Measurements from ENCODE around the gene HSPB2. TPM values are rescaled to one million over a fixed set of nuclear protein-coding genes. Genes with fewer than 3 reads are reported as not detected.

HSPB2 gene
- total and polyA plus RNA-seq, 7 experiments from 2014 or later, result not detected

- ATAC-seq (no peak), DNase-seq (peak in 1 of 9 donors; percentile 2)
- no peaks in the 10 kb centered on the region for H3K36me3 Mint-ChIP-seq
- H3K27ac Mint-ChIP-seq, result no peak overlapping the region
- no peak overlapping the region for H3K4me3 Mint-ChIP-seq
- ChIA-PET CTCF (interaction anchor here (0.7 to 8.7 kb wide), 3 partner anchors 8 to 346 kb away, joined by 3 to 114 read pairs (median 6); no protein-coding TSS in a partner anchor), POLR2A (interaction anchor here (0.7 to 2.4 kb wide), 5 partner anchors 47 to 117 kb away, joined by 3 to 8 read pairs (median 3); no protein-coding TSS in a partner anchor)
- Histone ChIP-seq H3K9me3 (ENCODE audit: control insufficient read depth in 2 of 3, low read length in 3 of 3) (no peaks in the 10 kb centered on the region), H3K4me1 (ENCODE audit: control insufficient read depth in 2 of 2, insufficient read depth in 2 of 2, low read length in 2 of 2) (peaks cover 4 to 29% of the 10 kb centered on the region in 2 donors), H3K27ac (ENCODE audit: low read depth, low read length) (no peak overlapping the region), H3K4me3 (ENCODE audit: low read length) (no peak overlapping the region), H3K27me3 (ENCODE audit: control insufficient read depth in 2 of 2, insufficient read depth in 2 of 2, low read length in 2 of 2) (no peaks in the 10 kb centered on the region), H3K36me3 (ENCODE audit: control insufficient read depth in 2 of 3, insufficient read depth in 3 of 3, low read length in 3 of 3) (no peaks in the 10 kb centered on the region)
- no peaks in the 10 kb centered on the region for H3K27me3 Mint-ChIP-seq
- intact Hi-C loops (cut with micrococcal nuclease), result loop anchor here (5.0 to 10.0 kb wide), 4 partner anchors 243 to 1500 kb away; partner anchors contain the start of gene BCO2 (in 1 of the 2)
- peaks cover 14 to 47% (median 33%) of the 10 kb centered on the region in 7 donors for H3K4me1 Mint-ChIP-seq
- no peaks in the 10 kb centered on the region for H3K9me3 Mint-ChIP-seq
Measured at GRCh38 chr11:111934306-111934705, 21.8 kb downstream of the HSPB2 start.

DNA sequence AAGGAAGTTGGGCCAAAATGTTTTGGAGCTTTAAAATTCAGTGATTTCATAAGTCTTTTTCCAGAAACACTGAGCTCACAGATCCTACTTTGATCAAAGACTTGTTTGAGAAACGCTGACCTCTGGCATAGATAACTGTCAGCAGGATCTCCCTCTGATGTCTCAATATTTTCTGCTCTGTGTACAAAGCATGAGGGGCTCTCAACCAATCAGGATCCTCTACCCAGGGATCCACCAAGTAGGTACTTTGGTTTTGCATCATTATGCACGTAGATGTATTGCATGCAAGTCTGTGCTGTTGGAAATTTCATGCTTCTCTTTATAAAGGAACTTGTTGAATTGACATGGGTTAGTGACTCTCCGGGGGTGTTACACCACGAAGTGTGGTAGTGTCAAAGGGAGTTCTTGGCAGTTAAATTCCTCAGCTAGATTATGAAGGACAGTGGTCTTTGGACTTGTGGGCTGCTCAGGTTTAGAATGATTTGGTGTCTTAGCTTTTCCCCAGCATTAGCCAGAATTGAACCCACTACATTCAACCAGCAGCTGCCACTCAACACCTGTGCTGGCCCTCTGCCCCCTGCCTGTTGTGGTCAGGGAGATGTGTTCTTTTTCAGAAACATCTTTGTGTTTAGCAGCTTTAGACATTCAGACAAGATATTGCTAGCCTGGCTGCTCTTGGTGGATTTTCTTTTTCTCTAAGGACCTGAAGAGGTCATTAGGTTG lies 22.9 kb downstream of the HSPB2 start:
- intact Hi-C loops (cut with micrococcal nuclease), result loop anchor here (1.0 to 10.0 kb wide), 5 partner anchors 8 to 1501 kb away; partner anchors contain the start of genes DLAT (in 1 of the 2), PPP2R1B (in 1 of the 2) and PTS (in 1 of the 2)
- DNase-seq (no peak), ATAC-seq (no peak)
- Mint-ChIP-seq H3K36me3 (no peaks in the 10 kb centered on the region), H3K27ac (peak overlapping the region in 2 of 9 donors; percentile 56 to 64), H3K4me3 (peak overlapping the region in 8 of 10 donors; percentile 2 to 87 (median 16)), H3K4me1 (peaks cover 16 to 54% (median 36%) of the 10 kb centered on the region in 7 donors), H3K9me3 (no peaks in the 10 kb centered on the region), H3K27me3 (no peaks in the 10 kb centered on the region)
- Histone ChIP-seq H3K4me3 (ENCODE audit: low read length) (no peak overlapping the region), H3K9me3 (ENCODE audit: control insufficient read depth in 2 of 3, low read length in 3 of 3) (no peaks in the 10 kb centered on the region), H3K4me1 (ENCODE audit: control insufficient read depth in 2 of 2, insufficient read depth in 2 of 2, low read length in 2 of 2) (peaks cover 4 to 29% of the 10 kb centered on the region in 2 donors), H3K27me3 (ENCODE audit: control insufficient read depth in 2 of 2, insufficient read depth in 2 of 2, low read length in 2 of 2) (no peaks in the 10 kb centered on the region), H3K27ac (ENCODE audit: low read depth, low read length) (no peak overlapping the region), H3K36me3 (ENCODE audit: control insufficient read depth in 2 of 3, insufficient read depth in 3 of 3, low read length in 3 of 3) (no peaks in the 10 kb centered on the region)
- POLR2A ChIA-PET, result interaction anchor here (0.7 to 1.3 kb wide), 3 partner anchors 36 to 86 kb away, joined by 3 read pairs; no protein-coding TSS in a partner anchor
- CTCF ChIA-PET, result interaction anchor here (0.7 to 8.7 kb wide), 6 partner anchors 9 to 345 kb away, joined by 3 to 114 read pairs (median 5); no protein-coding TSS in a partner anchor

- no peaks in the 10 kb centered on the region for H3K36me3 Mint-ChIP-seq
- peaks cover 4 to 29% of the 10 kb centered on the region in 2 donors for H3K4me1 ChIP-seq (ENCODE audit: control insufficient read depth in 2 of 2, insufficient read depth in 2 of 2, low read length in 2 of 2)
Measured at GRCh38 chr11:111936040-111936540, 23.6 kb downstream of the HSPB2 start.

DNA sequence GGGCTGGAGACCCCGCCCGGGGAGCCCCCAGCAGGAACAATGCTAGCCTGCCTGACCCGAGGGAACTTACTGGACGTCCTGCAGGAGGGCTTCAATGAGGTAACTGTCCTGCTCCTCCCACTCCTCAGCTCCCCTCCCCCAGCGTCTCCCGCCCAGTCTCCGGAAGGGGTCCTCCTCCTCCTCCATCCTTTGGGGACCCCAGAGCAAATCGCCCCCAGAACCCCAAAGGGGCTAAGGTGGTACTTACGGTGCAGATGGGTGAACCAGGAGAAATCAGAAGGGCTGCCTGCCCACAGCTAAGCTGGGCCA lies 24.9 kb downstream of the HSPB2 start:
- H3K4me3 ChIP-seq (ENCODE audit: low read length), result peak overlapping the region; percentile 74
- H3K9me3 ChIP-seq (ENCODE audit: control insufficient read depth in 2 of 3, low read length in 3 of 3), result no peaks in the 10 kb centered on the region
- Mint-ChIP-seq H3K9me3 (no peaks in the 10 kb centered on the region), H3K27ac (peak overlapping the region; percentile 67 to 96 (median 80)), H3K27me3 (no peaks in the 10 kb centered on the region), H3K4me1 (peaks cover 16 to 49% (median 34%) of the 10 kb centered on the region in 7 donors), H3K36me3 (no peaks in the 10 kb centered on the region), H3K4me3 (peak overlapping the region; percentile 59 to 95 (median 78))
- no peaks in the 10 kb centered on the region for H3K36me3 ChIP-seq (ENCODE audit: control insufficient read depth in 2 of 3, insufficient read depth in 3 of 3, low read length in 3 of 3)
- POLR2A ChIA-PET, result interaction anchor here (1.1 to 1.3 kb wide), 2 partner anchors 10 to 45 kb away, joined by 3 to 6 read pairs; no protein-coding TSS in a partner anchor
- peak overlapping the region; percentile 51 for H3K27ac ChIP-seq (ENCODE audit: low read depth, low read length)
- ATAC-seq (no peak), DNase-seq (no peak)
- CTCF ChIA-PET, result interaction anchor here (1.6 to 8.7 kb wide), 2 partner anchors 11 to 45 kb away, joined by 4 to 114 read pairs; no protein-coding TSS in a partner anchor
- intact Hi-C loops (cut with micrococcal nuclease), result loop anchor here (1.0 to 10.0 kb wide), 5 partner anchors 10 to 1503 kb away; partner anchors contain the start of genes DLAT (in 1 of the 2), PPP2R1B (in 1 of the 2) and PTS (in 1 of the 2)
- H3K27me3 ChIP-seq (ENCODE audit: control insufficient read depth in 2 of 2, insufficient read depth in 2 of 2, low read length in 2 of 2), result no peaks in the 10 kb centered on the region
- H3K4me1 ChIP-seq (ENCODE audit: control insufficient read depth in 2 of 2, insufficient read depth in 2 of 2, low read length in 2 of 2), result peaks cover 4 to 29% of the 10 kb centered on the region in 2 donors

More at GRCh38 chr11:111936040-111936540, 23.6 kb downstream of the HSPB2 start:
- POLR2A ChIA-PET, result interaction anchor here (0.7 to 0.8 kb wide), 2 partner anchors 9 to 35 kb away, joined by 3 to 5 read pairs; no protein-coding TSS in a partner anchor
- H3K27me3 ChIP-seq (ENCODE audit: control insufficient read depth in 2 of 2, insufficient read depth in 2 of 2, low read length in 2 of 2), result no peaks in the 10 kb centered on the region
- intact Hi-C loops (cut with micrococcal nuclease), result loop anchor here (1.0 to 10.0 kb wide), 5 partner anchors 9 to 1501 kb away; partner anchors contain the start of genes DLAT (in 1 of the 2), PPP2R1B (in 1 of the 2) and PTS (in 1 of the 2)
- peak overlapping the region; percentile 74 for H3K4me3 ChIP-seq (ENCODE audit: low read length)
- Mint-ChIP-seq H3K4me1 (peaks cover 16 to 54% (median 36%) of the 10 kb centered on the region in 7 donors), H3K27me3 (no peaks in the 10 kb centered on the region), H3K4me3 (peak overlapping the region; percentile 62 to 95 (median 86)), H3K9me3 (no peaks in the 10 kb centered on the region), H3K27ac (peak overlapping the region in 7 of 9 donors; percentile 29 to 93 (median 64))
- H3K36me3 ChIP-seq (ENCODE audit: control insufficient read depth in 2 of 3, insufficient read depth in 3 of 3, low read length in 3 of 3), result no peaks in the 10 kb centered on the region
- CTCF ChIA-PET, result interaction anchor here (0.7 to 8.7 kb wide), 5 partner anchors 9 to 134 kb away, joined by 3 to 114 read pairs (median 4); no protein-coding TSS in a partner anchor
- DNase-seq (no peak), ATAC-seq (no peak)
- no peak overlapping the region for H3K27ac ChIP-seq (ENCODE audit: low read depth, low read length)
- no peaks in the 10 kb centered on the region for H3K9me3 ChIP-seq (ENCODE audit: control insufficient read depth in 2 of 3, low read length in 3 of 3)

GRCh38 chr11:111937844-111938243 lies 25.3 kb downstream of the HSPB2 start:
- Histone ChIP-seq H3K9me3 (ENCODE audit: control insufficient read depth in 2 of 3, low read length in 3 of 3) (no peaks in the 10 kb centered on the region), H3K36me3 (ENCODE audit: control insufficient read depth in 2 of 3, insufficient read depth in 3 of 3, low read length in 3 of 3) (no peaks in the 10 kb centered on the region), H3K4me3 (ENCODE audit: low read length) (peak overlapping the region; percentile 74), H3K27ac (ENCODE audit: low read depth, low read length) (peak overlapping the region; percentile 51), H3K4me1 (ENCODE audit: control insufficient read depth in 2 of 2, insufficient read depth in 2 of 2, low read length in 2 of 2) (peaks cover 4 to 29% of the 10 kb centered on the region in 2 donors), H3K27me3 (ENCODE audit: control insufficient read depth in 2 of 2, insufficient read depth in 2 of 2, low read length in 2 of 2) (no peaks in the 10 kb centered on the region)
- Mint-ChIP-seq H3K27me3 (no peaks in the 10 kb centered on the region), H3K4me1 (peaks cover 16 to 46% (median 30%) of the 10 kb centered on the region in 7 donors), H3K36me3 (no peaks in the 10 kb centered on the region), H3K9me3 (no peaks in the 10 kb centered on the region), H3K4me3 (peak overlapping the region; percentile 59 to 95 (median 78)), H3K27ac (peak overlapping the region; percentile 67 to 96 (median 80))
- POLR2A ChIA-PET, result interaction anchor here (1.1 to 1.4 kb wide), 3 partner anchors 11 to 44 kb away, joined by 3 to 6 read pairs (median 5); no protein-coding TSS in a partner anchor
- no peak for ATAC-seq
- CTCF ChIA-PET, result interaction anchor here (1.6 to 8.7 kb wide), 2 partner anchors 11 to 45 kb away, joined by 4 to 114 read pairs; no protein-coding TSS in a partner anchor
- intact Hi-C loops (cut with micrococcal nuclease), result loop anchor here (1.0 to 10.0 kb wide), 5 partner anchors 11 to 1503 kb away; partner anchors contain the start of genes DLAT (in 2 of the 2), PPP2R1B (in 1 of the 2) and PTS (in 1 of the 2)
- no peak for DNase-seq
